AG04449 (cell line): ENCODE measurements around the gene SUSD6.

Source experiments
- CTCF ChIA-PET: fragments of 350-600 bp; formaldehyde crosslinking; extraction: SDS; loops from one replicate; lab custom pipeline; 2021; ENCODE audit warnings: antibody characterized with exemption; lab: Yijun Ruan, JAX
- POLR2A ChIA-PET: fragments of 400-600, 350-600 bp; formaldehyde crosslinking; extraction: SDS; loops from one replicate; lab custom pipeline; 2020; ENCODE audit warnings: antibody characterized with exemption, inconsistent platforms; lab: Yijun Ruan, JAX
- DNase-seq: peaks from one replicate; pipeline ENCODE4 v3.0.0-alpha.2; 2010; ENCODE audit warnings: low read depth, low spot score
- H3K4me3 ChIP-seq: 2 replicates; pipeline ENCODE4 v1.5.1; 2011; ENCODE audit warnings: low read depth, mild to moderate bottlenecking, control low read depth, low read length
- TF ChIP-seq, protein P1 (sequence below): IDR thresholded peaks from one replicate; pipeline ENCODE4 v1.5.1; 2011; ENCODE audit warnings: mild to moderate bottlenecking, moderate library complexity, low read length, control low read depth, inconsistent platforms; ENCODE audit not compliant: insufficient read depth; ENCODE audit errors: missing control alignments

SUSD6 gene

GRCh38 chr14:69683971-69684370 lies 72.6 kb downstream of the SUSD6 start:
- POLR2A ChIA-PET: no interaction called here
- H3K4me3 ChIP-seq: no peak overlapping the region
- TF ChIP-seq, protein P1, sequence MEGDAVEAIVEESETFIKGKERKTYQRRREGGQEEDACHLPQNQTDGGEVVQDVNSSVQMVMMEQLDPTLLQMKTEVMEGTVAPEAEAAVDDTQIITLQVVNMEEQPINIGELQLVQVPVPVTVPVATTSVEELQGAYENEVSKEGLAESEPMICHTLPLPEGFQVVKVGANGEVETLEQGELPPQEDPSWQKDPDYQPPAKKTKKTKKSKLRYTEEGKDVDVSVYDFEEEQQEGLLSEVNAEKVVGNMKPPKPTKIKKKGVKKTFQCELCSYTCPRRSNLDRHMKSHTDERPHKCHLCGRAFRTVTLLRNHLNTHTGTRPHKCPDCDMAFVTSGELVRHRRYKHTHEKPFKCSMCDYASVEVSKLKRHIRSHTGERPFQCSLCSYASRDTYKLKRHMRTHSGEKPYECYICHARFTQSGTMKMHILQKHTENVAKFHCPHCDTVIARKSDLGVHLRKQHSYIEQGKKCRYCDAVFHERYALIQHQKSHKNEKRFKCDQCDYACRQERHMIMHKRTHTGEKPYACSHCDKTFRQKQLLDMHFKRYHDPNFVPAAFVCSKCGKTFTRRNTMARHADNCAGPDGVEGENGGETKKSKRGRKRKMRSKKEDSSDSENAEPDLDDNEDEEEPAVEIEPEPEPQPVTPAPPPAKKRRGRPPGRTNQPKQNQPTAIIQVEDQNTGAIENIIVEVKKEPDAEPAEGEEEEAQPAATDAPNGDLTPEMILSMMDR: no peak
- CTCF ChIA-PET: interaction anchor here (1.0 kb wide), 1 partner anchor 99 kb away, joined by 4 read pairs; no protein-coding TSS in a partner anchor
- DNase-seq: no peak

DNA sequence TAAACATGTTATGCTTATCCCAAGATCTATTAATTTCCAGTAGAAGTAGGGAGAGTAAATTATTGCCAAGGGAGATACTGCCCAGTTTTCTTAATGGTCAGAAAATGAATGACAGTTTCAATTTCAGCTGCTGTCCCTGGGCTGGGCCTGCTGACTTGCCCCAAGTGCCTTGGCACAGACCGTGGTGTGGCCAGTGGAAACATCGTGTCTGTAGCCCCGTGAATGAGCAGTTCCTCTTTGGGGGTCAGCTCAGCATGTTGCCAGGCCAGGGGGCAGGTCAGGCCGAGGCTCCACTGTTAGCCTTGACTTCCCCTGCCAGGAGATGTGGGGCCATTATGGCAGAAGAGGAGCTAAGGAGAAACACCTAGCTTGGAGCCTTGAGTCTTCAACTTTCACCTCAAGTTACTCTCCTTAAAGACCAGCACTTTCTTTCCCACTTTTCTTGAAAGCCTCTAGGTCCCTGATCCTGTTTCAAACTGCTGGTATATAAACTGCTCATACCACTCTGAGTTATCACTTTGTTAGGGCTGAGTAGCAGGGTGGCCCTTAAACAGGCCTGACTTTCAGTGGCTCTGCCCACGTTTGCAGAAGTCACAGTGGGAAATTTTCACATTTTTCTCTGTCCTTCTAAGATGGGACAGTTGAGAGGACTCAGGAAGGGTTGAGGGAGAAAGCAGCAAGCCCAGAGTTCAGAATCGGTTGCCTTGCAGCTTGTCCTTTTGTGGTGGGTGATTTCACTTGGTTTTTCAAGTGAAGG lies 73.2 kb downstream of the SUSD6 start:
- no peak overlapping the region for H3K4me3 ChIP-seq
- no peak for DNase-seq
- TF ChIP-seq, protein P1: no peak
- ChIA-PET CTCF (interaction anchor here (1.0 kb wide), 1 partner anchor 100 kb away, joined by 4 read pairs; no protein-coding TSS in a partner anchor), POLR2A (no interaction called here)

DNA sequence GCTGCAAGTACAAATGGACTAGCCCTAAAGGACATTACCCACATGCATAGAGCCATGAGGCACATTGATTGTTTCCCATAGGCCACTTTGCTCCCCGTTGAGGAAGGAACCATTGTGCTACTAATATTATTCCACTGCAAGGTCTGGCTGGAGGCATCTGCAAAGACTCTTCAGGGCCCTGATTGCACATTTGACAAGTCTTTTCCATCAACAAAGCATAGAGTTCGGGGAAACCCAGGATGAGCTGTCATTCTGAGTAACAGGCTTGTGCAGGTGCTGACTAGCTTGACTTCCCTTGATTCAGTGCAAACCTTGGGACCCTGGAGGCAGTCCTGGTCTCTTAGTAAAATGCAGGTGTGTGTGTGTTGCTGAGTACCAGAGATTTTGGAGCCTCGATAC lies 73.8 kb downstream of the SUSD6 start:
- CTCF ChIA-PET: interaction anchor here (1.0 kb wide), 1 partner anchor 100 kb away, joined by 4 read pairs; no protein-coding TSS in a partner anchor
- no peak for DNase-seq

DNA sequence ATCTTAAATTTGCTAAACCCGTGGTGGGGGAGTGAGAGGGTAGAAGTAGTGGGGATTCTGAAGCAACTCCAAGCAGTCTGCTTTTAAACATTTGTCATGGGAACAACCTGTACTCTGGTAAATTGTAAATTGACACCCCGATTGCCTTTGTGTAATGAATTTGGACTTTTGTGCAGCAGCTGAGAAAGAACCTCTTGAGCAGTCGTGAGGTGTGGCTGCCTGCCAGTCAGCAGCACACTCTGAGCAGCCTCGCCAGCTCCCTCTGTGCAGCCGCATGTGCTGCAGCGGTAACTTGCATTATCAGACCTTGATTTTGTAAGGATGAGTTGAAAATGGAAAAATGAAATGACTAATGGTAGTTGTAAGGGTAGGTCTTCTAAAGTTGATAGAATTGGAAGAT lies 74.3 kb downstream of the SUSD6 start:
- no peak overlapping the region for H3K4me3 ChIP-seq
- no peak for DNase-seq
- ChIA-PET POLR2A (no interaction called here), CTCF (interaction anchor here (1.0 kb wide), 1 partner anchor 21 kb away, joined by 3 read pairs; no protein-coding TSS in a partner anchor)
- TF ChIP-seq, protein P1: no peak

More for the DNA sequence above, 73.8 kb downstream of the SUSD6 start:
- POLR2A ChIA-PET: no interaction called here
- TF ChIP-seq, protein P1: no peak
- no peak overlapping the region for H3K4me3 ChIP-seq

- TF ChIP-seq, protein P1: no peak
- DNase-seq: no peak
- ChIA-PET CTCF (interaction anchor here (1.0 to 1.2 kb wide), 3 partner anchors 14 to 102 kb away, joined by 3 read pairs; no protein-coding TSS in a partner anchor), POLR2A (no interaction called here)
- H3K4me3 ChIP-seq: no peak overlapping the region
Observed at GRCh38 chr14:69687606-69688298, 76.4 kb downstream of the SUSD6 start.

- ChIA-PET POLR2A (no interaction called here), CTCF (interaction anchor here (1.0 to 1.2 kb wide), 2 partner anchors 15 to 102 kb away, joined by 3 read pairs; no protein-coding TSS in a partner anchor)
- DNase-seq: no peak
- no peak overlapping the region for H3K4me3 ChIP-seq
- TF ChIP-seq, protein P1: no peak
Observed at GRCh38 chr14:69688299-69688649, 76.9 kb downstream of the SUSD6 start.
